Mesenchymal stem cell (in vitro differentiated cells and primary cell): ENCODE data around the gene CDKN2C.

Experiments used
- DNase-seq: peaks from one replicate; pipeline ENCODE4 v3.0.0-alpha.2; 2013
- H2AFZ ChIP-seq: one replicate; pipeline ENCODE4 v1.6.1; 2013; ENCODE audit warnings: low read depth, mild to moderate bottlenecking, control low read depth, inconsistent platforms, low read length, moderate library complexity
- H2AK5ac ChIP-seq: 2 replicates; pipeline ENCODE4 v1.6.1; 2013; ENCODE audit warnings: low read length, moderate library complexity, mild to moderate bottlenecking, inconsistent platforms; ENCODE audit not compliant: severe bottlenecking
- H2BK120ac ChIP-seq: one replicate; pipeline ENCODE4 v1.6.1; 2013; ENCODE audit warnings: low read depth, mild to moderate bottlenecking, inconsistent platforms, low read length, moderate library complexity
- H2BK12ac ChIP-seq, 2 experiments: one replicate each; pipeline ENCODE4 v1.6.1; 2013; ENCODE audit warnings: inconsistent platforms in 2 of 2, low read length in 2 of 2, mild to moderate bottlenecking in 2 of 2, moderate library complexity in 2 of 2, control low read depth in 1 of 2
- H2BK15ac ChIP-seq: one replicate; pipeline ENCODE4 v1.6.1; 2013; ENCODE audit warnings: mild to moderate bottlenecking, low read depth, inconsistent platforms; ENCODE audit not compliant: poor library complexity, severe bottlenecking
- H2BK5ac ChIP-seq: 2 replicates; pipeline ENCODE4 v1.6.1; 2013; ENCODE audit warnings: low read depth, mild to moderate bottlenecking, low read length, control low read depth, inconsistent platforms; ENCODE audit not compliant: poor library complexity, severe bottlenecking
- H3K14ac ChIP-seq, 2 experiments: one replicate each; pipeline ENCODE4 v1.6.1; 2013; ENCODE audit warnings: inconsistent platforms in 2 of 2, low read length in 2 of 2, control low read depth in 1 of 2, mild to moderate bottlenecking in 1 of 2, moderate library complexity in 1 of 2
- H3K18ac ChIP-seq, 2 experiments: one replicate each; pipeline ENCODE4 v1.6.1; 2013; ENCODE audit warnings: inconsistent platforms in 2 of 2, low read length in 2 of 2, control low read depth in 1 of 2, low read depth in 1 of 2, mild to moderate bottlenecking in 1 of 2
- H3K23ac ChIP-seq, 2 experiments: one replicate each; pipeline ENCODE4 v1.6.1; 2013; ENCODE audit warnings: inconsistent platforms in 2 of 2, low read length in 2 of 2, mild to moderate bottlenecking in 2 of 2, moderate library complexity in 2 of 2, control low read depth in 1 of 2
- H3K27ac ChIP-seq: 2 replicates; pipeline ENCODE4 v1.5.1; 2013; ENCODE audit warnings: mild to moderate bottlenecking, moderate library complexity, low read length, control low read depth, inconsistent platforms; ENCODE audit not compliant: poor library complexity, severe bottlenecking
- H3K27me3 ChIP-seq, 2 experiments: 2 replicates each; pipeline versions ENCODE4 v1.6.1 to v1.7.0; 2013; ENCODE audit warnings: low read length in 2 of 2, mild to moderate bottlenecking in 2 of 2, moderate library complexity in 2 of 2, control low read depth in 1 of 2, inconsistent platforms in 1 of 2; ENCODE audit not compliant: control insufficient read depth in 1 of 2, insufficient read depth in 1 of 2
- H3K36me3 ChIP-seq, 2 experiments: 2 replicates each; pipeline versions ENCODE4 v1.6.1 to v1.7.0; 2013; ENCODE audit warnings: low read length in 2 of 2, control low read depth in 1 of 2, inconsistent platforms in 1 of 2, low read depth in 1 of 2, mild to moderate bottlenecking in 1 of 2; ENCODE audit not compliant: insufficient read depth in 2 of 2, control insufficient read depth in 1 of 2
- H3K4ac ChIP-seq, 2 experiments: one replicate each; pipeline ENCODE4 v1.6.1; 2013; ENCODE audit warnings: inconsistent platforms in 2 of 2, low read length in 2 of 2, mild to moderate bottlenecking in 2 of 2, moderate library complexity in 2 of 2, control low read depth in 1 of 2, low read depth in 1 of 2
- H3K4me1 ChIP-seq: 2 replicates; pipeline ENCODE4 v1.6.1; 2013; ENCODE audit warnings: low read depth, low read length, control low read depth; ENCODE audit not compliant: control insufficient read depth, insufficient read depth
- H3K4me2 ChIP-seq: 2 replicates; pipeline ENCODE4 v1.6.1; 2013; ENCODE audit warnings: low read length, mild to moderate bottlenecking, inconsistent platforms; ENCODE audit not compliant: poor library complexity, severe bottlenecking
- H3K4me3 ChIP-seq, 2 experiments: 2 replicates each; pipeline versions ENCODE4 v1.5.1 to v1.7.0; 2013; ENCODE audit warnings: low read length in 2 of 2, mild to moderate bottlenecking in 2 of 2, control low read depth in 1 of 2, low read depth in 1 of 2; ENCODE audit not compliant: insufficient read depth in 1 of 2
- H3K79me1 ChIP-seq: replicated peaks from 2 replicates; pipeline ENCODE4 v1.6.1; 2013; ENCODE audit warnings: mild to moderate bottlenecking, control low read depth, low read length, inconsistent platforms; ENCODE audit not compliant: poor library complexity, severe bottlenecking
- H3K9ac ChIP-seq: 2 replicates; pipeline ENCODE4 v1.7.0; 2013; ENCODE audit warnings: mild to moderate bottlenecking, low read length, moderate library complexity
- H3K9me3 ChIP-seq: 2 replicates; pipeline ENCODE4 v1.7.0; 2013; ENCODE audit warnings: mild to moderate bottlenecking, low read length; ENCODE audit not compliant: control insufficient read depth
- H4K8ac ChIP-seq: one replicate; pipeline ENCODE4 v1.6.1; 2013; ENCODE audit warnings: inconsistent platforms, mild to moderate bottlenecking, low read length, moderate library complexity
- H4K91ac ChIP-seq: one replicate; pipeline ENCODE4 v1.6.1; 2013; ENCODE audit warnings: mild to moderate bottlenecking, low read length, inconsistent platforms
- WGBS: methylation state at CpG from one replicate; pipeline ENCODE4 v1.1.7; 2013; ENCODE audit warnings: mixed read lengths; 5-methylcytosine and 5-hydroxymethylcytosine counted together

Gene CDKN2C

GRCh38 chr1:51009381-51009780 lies 39.3 kb downstream of the CDKN2C start:
- Histone ChIP-seq H2BK12ac (no peak overlapping the region), H3K9me3 (no peaks in the 10 kb centered on the region), H3K27ac (no peak overlapping the region), H3K23ac (no peak overlapping the region), H3K4me1 (no peaks in the 10 kb centered on the region), H3K4me3 (no peak overlapping the region), H2BK5ac (no peak overlapping the region), H4K8ac (no peak overlapping the region), H3K18ac (no peak overlapping the region), H4K91ac (no peak overlapping the region), H2AFZ (no peak overlapping the region), H3K79me1 (no peaks in the 10 kb centered on the region), H3K9ac (no peak overlapping the region), H2AK5ac (no peak overlapping the region), H2BK15ac (no peak overlapping the region), H3K36me3 (no peaks in the 10 kb centered on the region), H3K4me2 (no peak overlapping the region), H2BK120ac (no peak overlapping the region), H3K27me3 (no peaks in the 10 kb centered on the region), H3K14ac (no peak overlapping the region), H3K4ac (no peak overlapping the region)
- DNase-seq = no peak
- 85% methylated on average over 3 of the region's 3 CpGs for WGBS

DNA sequence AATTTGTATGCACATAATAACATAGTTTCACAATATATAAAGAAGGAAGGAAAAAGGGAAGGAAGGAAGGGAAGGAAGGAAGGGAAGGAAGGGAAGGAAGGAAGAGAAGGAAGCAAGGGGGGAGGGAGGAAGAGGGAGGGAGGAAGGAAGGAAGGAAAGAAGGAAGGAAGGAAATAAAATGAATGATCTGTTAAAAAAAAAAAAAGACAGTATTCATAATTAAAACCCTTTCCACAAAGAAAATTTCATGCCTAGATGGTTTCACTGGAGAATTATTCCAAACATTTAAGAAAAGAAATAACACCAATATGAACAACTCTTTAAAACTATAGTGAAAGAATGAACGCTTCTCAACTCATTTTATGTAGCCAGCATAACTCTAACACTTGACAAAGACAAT lies 44.8 kb downstream of the CDKN2C start:
- Histone ChIP-seq H3K36me3 (no peaks in the 10 kb centered on the region), H3K27ac (no peak overlapping the region), H2BK5ac (no peak overlapping the region), H3K14ac (no peak overlapping the region), H3K4me2 (no peak overlapping the region), H2BK120ac (no peak overlapping the region), H2BK12ac (no peak overlapping the region), H3K79me1 (no peaks in the 10 kb centered on the region), H2BK15ac (no peak overlapping the region), H3K18ac (no peak overlapping the region), H3K27me3 (no peaks in the 10 kb centered on the region), H3K9me3 (no peaks in the 10 kb centered on the region), H2AFZ (no peak overlapping the region), H4K8ac (no peak overlapping the region), H4K91ac (no peak overlapping the region), H3K4ac (no peak overlapping the region), H3K23ac (no peak overlapping the region), H3K9ac (no peak overlapping the region), H2AK5ac (no peak overlapping the region), H3K4me3 (no peak overlapping the region), H3K4me1 (no peaks in the 10 kb centered on the region)
- DNase-seq = no peak
- 83% methylated on average over 1 of the region's 1 CpG for WGBS

- no peak overlapping the region for H4K8ac ChIP-seq
- H3K4me2 ChIP-seq = no peak overlapping the region
- no peak overlapping the region for H2AFZ ChIP-seq
- DNase-seq = no peak
- H3K23ac ChIP-seq = no peak overlapping the region
- H2BK12ac ChIP-seq = no peak overlapping the region
- no peak overlapping the region for H3K18ac ChIP-seq
- no peak overlapping the region for H3K4ac ChIP-seq
- H3K4me3 ChIP-seq = no peak overlapping the region
- H3K36me3 ChIP-seq = no peaks in the 10 kb centered on the region
- H3K4me1 ChIP-seq = no peaks in the 10 kb centered on the region
- no peak overlapping the region for H2BK120ac ChIP-seq
- no peak overlapping the region for H3K27ac ChIP-seq
- H2BK15ac ChIP-seq = no peak overlapping the region
- H3K9ac ChIP-seq = peak overlapping the region; percentile 27
- no peak overlapping the region for H3K14ac ChIP-seq
- no peak overlapping the region for H4K91ac ChIP-seq
- H3K79me1 ChIP-seq = no peaks in the 10 kb centered on the region
- H2AK5ac ChIP-seq = no peak overlapping the region
- H3K27me3 ChIP-seq = no peaks in the 10 kb centered on the region
- H2BK5ac ChIP-seq = no peak overlapping the region
- H3K9me3 ChIP-seq = no peaks in the 10 kb centered on the region
Observed at GRCh38 chr1:51019811-51020210, 49.8 kb downstream of the CDKN2C start.
